HTERT RPE-1 (cell line): ENCODE measurements around the gene SLC9A4.
"Not testable (repeated sequence)": the region's sequence is repeated elsewhere in the genome, so short reads cannot be mapped to it uniquely, and the experiment has no call there.

Source experiments
- in situ Hi-C: fragments of 300-500 bp; cut with MboI; formaldehyde crosslinking; loops from 4 replicates; pipeline ENCODE4 v1.14.3; 2020; ENCODE audit warnings: low sequenced_read_pairs

The SLC9A4 gene

DNA sequence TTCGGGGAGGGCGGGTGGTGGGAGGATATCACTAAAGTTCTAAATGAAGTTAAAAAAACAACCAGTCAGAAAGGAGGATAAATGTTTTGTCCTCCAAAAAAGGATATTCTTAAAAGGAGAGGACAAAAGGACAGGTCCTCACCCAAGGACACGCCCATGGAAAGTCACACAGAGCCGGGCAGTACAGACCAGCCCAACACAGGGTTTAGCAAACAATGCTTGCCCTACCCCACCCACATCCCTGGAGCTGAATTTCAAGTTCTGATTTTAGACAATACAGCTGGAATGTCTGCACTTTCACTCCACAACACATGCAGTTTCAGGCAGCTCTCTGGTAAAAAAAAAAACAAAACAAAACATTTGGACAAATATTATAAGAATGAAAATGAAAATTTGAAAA is 67.9 kb downstream of the SLC9A4 start:
- in situ Hi-C loops, result no loop called here

DNA sequence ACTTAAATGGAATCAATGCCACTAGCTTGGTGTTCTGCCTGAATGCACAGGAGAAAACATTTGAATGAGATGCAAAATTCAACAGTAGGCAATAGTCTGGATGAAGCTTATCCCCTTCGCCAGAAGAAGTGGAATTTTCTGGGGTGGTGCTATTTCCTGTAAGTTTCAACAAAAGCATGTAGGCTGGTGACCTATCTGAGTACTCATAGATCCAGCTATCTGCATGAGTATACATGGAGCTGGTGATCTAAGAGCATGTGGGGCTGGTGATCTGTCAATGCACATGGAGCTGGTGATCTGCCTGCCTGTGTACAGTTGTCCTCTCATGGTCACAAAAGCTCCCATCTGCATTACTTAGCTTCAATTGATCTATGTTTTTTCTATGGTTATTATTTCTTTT is 71.2 kb downstream of the SLC9A4 start:
- in situ Hi-C loops, result no loop called here

DNA sequence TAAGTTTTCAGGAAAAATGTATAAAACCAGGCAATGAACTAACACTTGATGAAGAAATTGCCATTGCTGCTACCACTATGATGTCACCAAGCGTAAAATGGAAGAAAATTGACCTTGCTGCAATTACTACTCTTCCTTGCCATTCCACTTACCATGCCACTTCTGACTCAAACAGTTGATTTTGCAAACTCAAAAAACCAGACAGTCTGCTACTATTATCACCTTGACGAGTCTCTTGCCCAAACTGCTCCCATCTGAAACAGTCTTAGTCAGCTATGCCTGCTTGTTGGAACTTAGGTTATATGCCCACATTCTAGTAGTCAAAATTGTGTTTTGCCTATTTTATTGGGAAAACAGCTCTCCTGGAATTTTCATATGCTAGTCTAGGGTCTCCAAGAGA is 74.4 kb downstream of the SLC9A4 start:
- in situ Hi-C loops, result no loop called here

DNA sequence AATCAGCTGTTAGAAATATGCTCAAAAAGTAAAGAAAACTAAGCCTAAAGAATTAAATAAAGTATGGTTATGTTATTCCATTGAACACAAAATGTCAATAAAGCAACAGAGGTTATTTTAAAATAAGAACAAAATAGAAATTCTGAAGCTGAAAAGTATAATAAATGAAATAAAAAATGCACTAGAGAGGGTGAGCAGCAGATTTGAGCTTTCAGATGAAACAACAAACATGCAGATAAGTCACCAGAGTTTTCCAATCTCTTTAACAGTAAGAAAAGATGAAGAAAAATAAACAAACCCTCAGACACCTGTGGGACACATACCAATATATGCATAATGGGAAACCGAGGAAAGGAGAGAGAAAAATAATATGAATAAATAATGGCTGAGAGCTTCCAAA is 76.0 kb downstream of the SLC9A4 start:
- in situ Hi-C loops, result no loop called here

DNA sequence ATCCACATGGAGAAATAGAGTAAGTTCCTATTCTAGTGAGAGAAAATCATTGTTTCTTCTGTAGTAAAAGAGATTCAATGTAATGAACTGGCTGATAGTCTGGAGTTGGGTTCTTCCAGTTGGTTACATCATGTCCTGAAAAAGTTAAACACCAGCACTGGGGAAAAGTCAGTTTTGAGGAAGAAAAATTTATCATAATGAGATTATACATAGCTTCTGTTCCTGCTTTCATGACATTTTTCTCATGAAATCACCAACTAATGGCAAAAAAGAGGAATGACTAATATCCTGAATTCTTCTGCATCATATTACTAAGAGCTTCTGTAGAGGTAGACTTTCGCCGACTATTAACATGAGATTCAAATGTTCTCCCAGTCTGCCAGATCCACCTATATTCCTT is 77.1 kb downstream of the SLC9A4 start:
- in situ Hi-C loops, result no loop called here

DNA sequence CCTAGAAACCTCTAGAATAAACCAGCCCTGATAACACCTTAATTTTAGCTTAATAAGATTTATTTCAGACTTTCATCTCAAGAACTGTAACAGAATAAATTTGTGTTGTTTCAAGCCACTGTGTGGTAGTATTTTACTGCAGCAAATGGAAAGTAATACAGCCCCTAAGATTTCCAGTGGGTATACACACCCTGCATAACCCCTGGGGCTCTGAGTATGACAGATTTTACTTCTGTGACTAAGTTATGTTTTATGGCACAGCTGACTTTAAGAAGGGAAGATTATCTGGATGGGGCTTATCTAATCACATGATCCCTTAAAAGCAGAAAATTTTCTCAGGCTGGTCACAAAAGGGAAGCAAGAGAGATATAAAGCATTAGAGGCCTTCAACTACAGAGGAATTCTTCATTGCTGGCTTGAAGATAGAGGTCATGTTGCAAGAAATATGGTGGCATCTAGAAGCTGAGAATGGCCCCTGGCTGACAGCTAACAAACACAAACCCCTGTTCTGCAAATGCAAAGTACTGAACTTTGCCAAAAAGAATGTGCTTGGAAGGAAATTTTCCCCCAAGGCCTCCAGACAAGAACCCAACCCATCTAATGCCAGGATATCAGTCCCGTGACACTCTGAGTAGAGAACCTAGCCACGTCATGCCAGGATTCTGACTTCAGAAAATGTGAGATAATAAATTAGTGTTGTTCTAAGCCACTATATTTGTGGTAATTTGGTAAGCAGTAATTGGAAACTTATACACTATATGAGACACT is 78.5 kb downstream of the SLC9A4 start:
- in situ Hi-C loops, result no loop called here

DNA sequence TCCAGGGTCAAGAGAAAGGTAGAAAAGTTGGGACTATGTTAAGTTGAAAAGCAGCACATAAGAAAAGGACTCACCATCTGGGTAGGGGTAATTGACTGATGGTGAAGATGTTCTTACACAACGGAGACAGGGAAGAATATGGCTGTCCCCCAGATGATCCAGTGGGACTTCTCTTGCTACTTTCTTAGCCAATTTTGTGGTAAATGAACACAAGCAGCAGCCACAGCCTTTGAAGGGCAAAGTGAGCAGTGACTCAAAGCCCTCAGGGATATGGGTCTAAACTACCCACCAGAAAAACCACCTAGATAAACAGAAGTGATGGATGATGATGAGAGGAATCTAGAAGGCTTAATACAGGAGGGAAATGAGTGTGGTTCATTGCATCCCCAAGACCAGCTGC is 80.6 kb downstream of the SLC9A4 start:
- in situ Hi-C loops, result no loop called here

DNA sequence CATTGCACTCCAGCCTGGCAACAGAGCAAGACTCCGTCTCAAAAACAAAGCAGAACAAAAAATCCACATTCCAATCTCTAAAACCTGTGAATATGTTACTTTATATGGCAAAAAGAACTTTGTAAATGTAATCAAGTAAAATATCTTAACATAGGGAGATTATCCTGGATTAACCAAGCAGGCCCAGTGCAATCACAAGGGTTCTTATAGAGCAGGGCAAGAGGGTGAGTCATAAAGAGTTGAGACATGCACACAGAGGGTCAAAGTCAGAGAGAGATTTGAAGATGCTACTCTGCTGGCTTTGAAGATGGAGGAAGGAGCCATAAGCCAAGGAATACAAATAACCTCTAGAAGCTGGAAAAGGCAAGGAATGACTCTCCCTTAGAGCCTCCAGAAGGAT is 85.4 kb downstream of the SLC9A4 start:
- in situ Hi-C loops, result no loop called here

DNA sequence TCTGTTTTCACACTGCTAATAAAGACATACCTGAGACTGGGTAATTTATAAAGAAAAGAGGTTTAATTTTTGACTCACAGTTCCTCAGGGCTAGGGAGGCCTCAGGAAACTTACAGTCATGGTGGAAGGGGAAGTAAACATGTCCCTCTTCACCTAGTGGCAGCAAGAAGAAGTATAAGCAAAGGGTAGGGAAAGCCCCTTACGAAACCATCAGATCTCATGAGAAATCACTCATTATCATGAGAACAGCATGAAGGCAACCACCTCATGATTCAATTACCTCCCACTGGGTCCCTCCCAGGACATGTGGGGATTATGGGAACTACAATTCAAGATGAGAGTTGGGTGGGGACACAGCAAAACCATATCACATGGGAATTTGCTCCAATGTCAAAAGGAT is 89.5 kb downstream of the SLC9A4 start:
- in situ Hi-C loops, result not testable (repeated sequence)

DNA sequence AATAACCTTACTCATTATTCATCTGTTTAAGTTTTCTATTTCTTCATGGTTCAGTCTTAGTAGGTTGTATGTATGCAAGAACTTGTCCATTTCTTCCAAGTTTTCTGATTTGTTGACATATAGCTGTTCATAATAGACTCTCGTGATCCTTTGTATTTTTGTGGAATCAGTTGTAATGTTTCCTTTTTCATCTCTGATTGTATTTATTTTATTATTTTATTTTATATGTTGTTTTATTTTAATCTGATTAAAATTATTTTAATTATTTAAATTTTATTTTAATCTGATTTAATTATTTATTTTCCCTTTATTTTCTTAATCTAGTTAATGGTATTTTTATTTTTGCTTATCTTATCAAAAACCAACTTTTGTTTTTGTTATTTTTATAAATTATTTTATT is 102.9 kb downstream of the SLC9A4 start:
- in situ Hi-C loops, result no loop called here

DNA sequence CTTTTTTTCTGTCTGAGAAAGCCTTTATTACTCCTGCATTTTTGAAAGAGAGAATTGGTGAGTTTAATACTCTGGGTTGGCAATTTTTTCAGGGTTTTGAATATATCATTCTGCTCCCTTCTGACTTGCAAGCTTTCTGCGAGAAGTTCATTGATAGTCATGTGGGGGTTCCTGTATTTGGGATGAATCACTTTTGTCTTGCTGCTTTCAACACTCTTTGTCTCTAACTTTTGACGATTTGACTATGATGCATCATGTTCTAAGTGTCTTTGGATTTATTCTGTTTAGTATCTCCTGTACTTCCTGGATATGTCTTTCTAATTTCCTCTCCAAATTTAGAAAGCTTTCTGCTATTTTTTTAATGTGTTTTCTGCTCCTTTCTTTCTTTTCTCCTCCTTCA is 105.3 kb downstream of the SLC9A4 start:
- in situ Hi-C loops, result no loop called here

DNA sequence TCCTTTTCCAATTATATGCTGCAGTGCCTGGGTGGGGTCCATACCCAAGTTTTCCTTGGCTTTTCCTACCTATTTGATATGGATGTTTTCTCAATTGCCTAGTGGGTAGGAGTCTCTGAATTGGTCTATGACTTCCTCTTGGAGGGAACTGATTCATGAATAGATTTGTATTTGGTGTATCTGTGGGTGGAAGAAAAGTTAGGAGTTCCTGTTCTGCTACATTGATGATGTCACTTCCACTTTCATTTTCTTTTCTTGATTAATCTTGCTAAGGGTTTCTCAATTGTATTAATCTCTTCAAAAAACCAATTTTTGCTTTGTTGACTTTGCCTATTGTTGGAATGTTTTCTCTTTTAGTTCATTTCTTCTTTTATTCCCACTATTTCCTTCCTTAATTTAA is 108.9 kb downstream of the SLC9A4 start:
- in situ Hi-C loops, result no loop called here

DNA sequence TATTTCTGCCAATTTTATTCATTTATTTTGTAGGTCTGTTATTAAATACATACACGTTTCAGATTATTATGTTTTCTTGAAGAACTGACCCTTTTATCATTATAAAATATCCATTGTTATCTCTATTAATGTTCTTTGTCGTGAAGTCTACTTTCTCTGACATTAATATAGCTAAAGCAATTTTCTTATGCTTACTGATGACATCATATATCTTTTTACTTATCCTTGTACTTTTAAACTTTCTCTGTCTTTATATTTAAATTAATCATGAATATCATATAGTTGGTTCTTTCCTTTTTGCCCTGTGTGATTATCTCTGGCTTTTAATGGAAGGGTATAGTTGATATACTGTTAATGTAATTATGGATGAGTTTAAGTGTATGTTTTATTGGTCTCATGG is 109.8 kb downstream of the SLC9A4 start:
- in situ Hi-C loops, result no loop called here
